ENCODE measurements around the gene OVAAL. TPM values are rescaled to one million over a fixed set of nuclear protein-coding genes. Genes with fewer than 3 reads are reported as not detected.

The OVAAL gene
- total RNA-seq, 1 donor, result not detected

- no peak for TF ChIP-seq CTCF (IDR thresholded peaks at IDR 0.05; ENCODE audit: insufficient read depth, low read length)
- H3K4me3 ChIP-seq (ENCODE audit: low read depth, low read length), result no peak overlapping the region
- DNase-seq (ENCODE audit: low read depth), result peak; percentile 55
Observed at GRCh38 chr1:180611016-180611930, 52.5 kb downstream of the OVAAL start.

- H3K4me3 ChIP-seq (ENCODE audit: low read depth, low read length), result no peak overlapping the region
- no peak for DNase-seq (ENCODE audit: low read depth)
- no peak for TF ChIP-seq CTCF (IDR thresholded peaks at IDR 0.05; ENCODE audit: insufficient read depth, low read length)
Observed at GRCh38 chr1:180612632-180613031, 53.9 kb downstream of the OVAAL start.

DNA sequence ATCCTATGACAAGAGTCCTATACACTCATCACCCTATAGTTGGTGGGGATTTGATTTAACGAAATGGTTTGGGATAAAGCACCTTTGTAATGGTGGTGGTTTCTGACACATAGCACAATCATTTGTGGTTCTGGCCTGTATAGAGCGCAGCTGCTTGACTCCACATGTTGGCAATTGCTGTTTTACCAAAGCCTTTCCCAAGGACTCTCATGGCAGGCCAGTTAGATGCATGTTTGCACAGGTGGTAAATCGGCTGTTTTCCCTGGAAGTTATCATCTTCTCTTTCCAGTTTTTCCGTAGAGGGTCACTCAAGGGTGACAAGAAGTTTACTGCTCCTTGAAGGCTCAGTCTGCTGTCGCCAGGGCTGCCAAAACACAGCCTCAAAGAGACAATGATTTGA lies 56.0 kb downstream of the OVAAL start:
- H3K4me3 ChIP-seq (ENCODE audit: low read depth, low read length), result no peak overlapping the region
- no peak for DNase-seq (ENCODE audit: low read depth)
- no peak for TF ChIP-seq CTCF (IDR thresholded peaks at IDR 0.05; ENCODE audit: insufficient read depth, low read length)

GRCh38 chr1:180615493-180616290 lies 56.9 kb downstream of the OVAAL start:
- DNase-seq (ENCODE audit: low read depth), result no peak
- no peak overlapping the region for H3K4me3 ChIP-seq (ENCODE audit: low read depth, low read length)
- no peak for TF ChIP-seq CTCF (IDR thresholded peaks at IDR 0.05; ENCODE audit: insufficient read depth, low read length)

Small RNA genes lying within 50 kb of the gene (small RNA-seq; reads per million reads assigned to genes)
- not detected for gene RF00019

Other genes with a start within 250 kb of the OVAAL start
- 53.6 and 54.0 TPM in 2 replicates for gene ACBD6, start 56.4 kb upstream of the OVAAL start, total RNA-seq (ENCODE audit: low replicate concordance)
- gene XPR1, start 73.1 kb downstream of the OVAAL start, total RNA-seq (ENCODE audit: low replicate concordance), result 11.9 and 31.8 TPM in 2 replicates

Measured in fibroblast of the aortic adventitia (primary cell).